ENCODE results near the gene TEX11.
"Not testable (repeated sequence)": the region's sequence is repeated elsewhere in the genome, so short reads cannot be mapped to it uniquely, and the experiment has no call there.

GRCh38 chrX:70727961-70728360 lies 180.6 kb downstream of the TEX11 start:
- TF ChIP-seq CTCF, POLR2AphosphoS5, POLR2A, EP300 (IDR thresholded peaks at IDR 0.05): not testable (repeated sequence)

All from stomach (tissue), 4 donors.